GM19035 (cell line): ENCODE results near the gene LSP1.

Experiments used
- ATAC-seq: cut with Tn5 transposase; IDR thresholded peaks from one replicate; pipeline ENCODE4 v1.9.1; 2021; ENCODE audit not compliant: unreplicated experiment

LSP1 gene

GRCh38 chr11:1824221-1825038, 28.5 kb upstream of the LSP1 start:
- ATAC-seq, result no peak

DNA sequence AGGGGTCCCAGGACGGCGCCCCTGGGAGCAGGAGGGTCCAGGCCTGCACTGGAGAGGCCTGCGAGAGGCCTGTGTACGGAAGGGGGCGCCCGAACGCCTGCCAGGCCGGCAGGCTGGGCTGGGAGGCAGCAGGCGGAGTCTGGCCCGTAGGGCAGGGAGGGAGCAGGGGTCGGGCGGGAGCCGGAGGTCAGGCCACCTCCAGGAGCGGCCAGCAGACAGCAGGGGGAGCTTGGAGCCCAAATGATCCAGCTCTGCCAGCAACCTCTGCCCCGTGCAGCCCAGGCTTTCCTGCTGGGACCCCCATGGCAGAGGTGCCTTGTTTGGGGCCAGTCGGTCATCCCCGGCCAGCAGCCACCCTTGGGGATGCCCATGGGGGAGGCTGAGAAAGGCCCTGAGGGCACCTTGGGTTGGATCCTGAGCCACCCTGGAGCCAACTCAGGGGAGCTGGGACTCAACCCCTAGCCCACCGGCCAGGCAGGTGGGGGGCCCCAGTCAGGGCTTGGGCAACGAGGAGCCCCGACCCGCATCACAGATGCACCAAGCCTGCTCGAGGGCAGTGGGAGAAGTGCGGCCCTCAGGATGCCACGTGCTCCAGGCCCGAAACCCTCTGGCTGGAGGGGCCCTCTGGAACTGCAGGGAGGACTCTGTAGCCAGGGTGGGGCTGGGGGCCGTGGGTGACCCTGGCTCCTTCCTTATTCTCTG, 27.7 kb upstream of the LSP1 start:
- no peak for ATAC-seq

DNA sequence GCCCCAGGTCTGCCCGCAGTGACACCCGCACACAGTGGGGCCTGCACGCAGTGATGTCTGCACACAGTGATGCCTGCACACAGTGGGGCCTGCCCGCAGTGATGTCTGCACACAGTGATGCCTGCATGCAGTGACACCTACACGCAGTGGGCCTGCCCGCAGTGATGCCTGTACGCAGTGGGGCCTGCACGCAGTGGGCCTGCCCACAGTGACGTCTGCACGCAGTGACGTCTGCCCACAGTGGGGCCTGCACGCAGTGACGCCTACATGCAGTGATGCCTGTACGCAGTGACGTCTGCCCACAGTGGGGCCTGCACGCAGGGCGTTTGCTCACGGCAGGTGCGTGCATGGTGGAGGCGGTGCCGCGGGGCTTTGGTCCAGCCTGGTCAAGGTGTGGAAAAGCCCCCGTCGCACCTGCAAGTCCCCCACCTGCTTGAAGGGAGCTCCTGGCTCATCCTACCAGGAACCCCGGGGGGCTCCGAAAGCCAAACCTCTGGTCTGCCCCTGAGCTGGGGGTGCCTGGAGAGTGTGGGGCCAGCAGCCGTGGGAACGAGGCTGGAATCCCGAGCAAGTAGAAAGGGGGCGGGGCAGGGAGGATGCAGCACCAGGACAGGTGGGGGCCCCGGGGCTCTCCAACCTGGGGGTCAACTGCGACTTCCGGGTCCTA, 27.0 kb upstream of the LSP1 start:
- ATAC-seq, result no peak

DNA sequence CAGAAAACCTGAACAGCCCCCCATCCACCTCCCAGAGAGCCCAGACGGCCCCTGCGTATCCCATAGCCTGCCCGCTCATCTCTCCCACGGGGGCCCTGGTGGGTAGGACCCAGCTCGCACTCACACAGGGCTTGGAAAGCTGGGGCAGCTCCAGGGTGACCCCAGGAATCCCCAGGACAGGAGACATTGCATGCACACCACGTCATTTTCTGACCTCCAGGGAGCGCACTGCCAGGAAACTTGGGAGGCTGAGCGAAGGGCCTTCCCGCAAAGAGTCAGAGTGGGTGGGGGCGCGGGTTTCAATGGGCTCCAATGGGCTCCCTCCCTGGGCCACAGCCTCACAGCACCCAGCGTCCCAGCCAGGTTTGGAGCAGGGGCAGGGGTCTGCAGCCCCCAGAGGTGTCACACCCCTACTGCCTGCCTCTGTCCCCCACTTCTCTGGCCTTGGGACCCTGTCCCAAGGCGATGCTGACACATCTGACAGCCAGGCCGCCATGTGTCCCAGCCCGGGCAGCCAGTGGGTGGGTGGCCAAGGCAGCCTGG, 26.3 kb upstream of the LSP1 start:
- ATAC-seq, result no peak

- no peak for ATAC-seq
Observed at GRCh38 chr11:1827095-1827813, 25.6 kb upstream of the LSP1 start.

GRCh38 chr11:1827931-1828330, 25.0 kb upstream of the LSP1 start:
- no peak for ATAC-seq

GRCh38 chr11:1828542-1828941, 24.3 kb upstream of the LSP1 start:
- no peak for ATAC-seq

DNA sequence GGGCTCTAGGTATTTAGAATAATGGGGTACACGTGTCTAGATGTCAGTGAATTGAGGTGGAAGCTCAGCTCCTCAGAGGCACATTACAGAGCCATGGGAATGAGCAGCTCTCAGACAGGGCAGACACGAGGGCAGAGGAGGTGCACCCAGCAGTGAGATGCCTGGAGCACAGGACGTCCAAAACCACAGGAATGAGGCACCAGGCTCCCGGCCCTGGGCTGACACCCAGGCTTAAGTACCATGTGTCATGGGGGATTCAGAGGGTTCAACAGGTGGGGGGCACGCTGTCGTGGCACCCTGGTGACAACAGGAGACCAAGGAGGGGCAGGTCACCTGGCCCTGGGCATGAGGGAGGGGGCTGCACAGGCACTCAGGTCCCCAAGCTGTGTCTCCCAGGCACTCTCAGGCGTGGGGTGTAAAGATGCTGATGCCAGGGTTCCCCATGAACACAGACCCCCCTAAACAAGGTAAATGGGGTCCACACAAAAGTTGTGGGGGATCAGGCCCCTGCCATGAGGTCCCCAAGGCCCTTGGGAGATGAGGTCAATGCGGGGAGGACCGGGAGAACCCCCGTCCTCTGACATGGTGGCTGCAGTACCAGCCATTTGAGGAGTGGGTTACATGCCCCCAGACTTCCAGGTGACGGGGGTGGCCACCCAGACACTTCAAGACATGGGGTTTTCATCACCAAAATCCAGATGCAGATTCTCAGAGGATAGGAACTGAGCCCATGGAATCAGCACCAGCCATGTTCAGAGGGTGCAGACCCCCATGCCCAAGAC, 23.7 kb upstream of the LSP1 start:
- ATAC-seq, result no peak

DNA sequence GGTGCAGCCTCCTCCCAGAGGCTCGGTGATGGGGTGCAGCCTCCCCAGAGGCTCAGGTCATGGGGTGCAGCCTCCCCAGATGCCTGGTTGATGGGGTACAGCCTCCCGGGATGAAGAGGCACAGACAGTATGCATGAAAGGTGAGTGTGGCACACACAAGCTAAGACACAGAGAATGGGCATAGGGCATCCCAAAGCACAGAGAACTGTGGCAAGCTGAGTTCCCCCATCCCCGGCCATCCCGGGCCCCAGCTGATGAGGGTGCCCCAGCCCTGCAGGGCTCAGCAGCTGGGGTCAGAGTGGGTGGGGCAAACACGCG, 22.9 kb upstream of the LSP1 start:
- ATAC-seq, result no peak

- ATAC-seq, result no peak
Observed at GRCh38 chr11:1830322-1831223, 22.3 kb upstream of the LSP1 start.

DNA sequence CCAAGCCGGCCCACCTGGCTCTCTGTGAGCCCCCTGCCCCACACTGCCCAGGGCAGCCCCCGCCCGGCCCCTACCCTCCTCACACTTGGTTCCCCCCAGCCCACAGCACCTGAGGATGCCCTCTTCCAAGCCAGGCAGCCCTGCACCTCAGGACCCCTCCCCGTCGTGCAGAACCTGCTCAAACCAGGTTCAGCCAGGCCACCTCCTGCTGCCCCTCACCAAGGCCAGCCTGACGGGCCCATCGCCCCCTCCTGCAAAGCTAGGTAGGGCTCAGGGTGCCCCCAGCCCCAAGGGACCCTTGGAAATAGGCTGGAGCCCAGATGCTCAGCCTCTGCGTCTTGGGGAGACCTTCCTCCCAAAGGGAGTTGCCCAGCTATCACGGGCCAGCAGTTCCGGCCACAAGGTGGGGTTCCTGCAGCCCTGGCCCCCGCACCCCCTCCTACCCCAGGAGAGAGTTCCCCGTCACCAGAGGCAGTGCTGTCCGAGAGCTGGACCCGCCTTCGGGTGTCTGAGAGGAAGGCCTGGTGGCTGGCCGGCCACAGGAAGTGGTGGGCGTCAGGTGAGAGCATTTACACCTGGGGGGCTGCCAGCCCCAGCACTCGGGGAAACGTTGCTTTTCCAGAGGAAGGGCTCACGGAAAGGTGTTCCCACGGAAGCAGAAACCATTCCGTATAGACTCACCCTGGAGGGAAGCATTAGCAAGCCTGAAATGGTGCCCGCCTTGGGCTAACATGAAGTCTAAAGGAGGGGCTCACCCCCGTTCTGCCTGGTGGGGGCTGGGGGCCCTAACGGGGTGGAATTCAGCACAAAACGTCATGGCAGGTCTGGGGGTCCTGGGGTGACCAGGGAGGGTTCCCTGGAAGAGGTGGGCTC, 21.3 kb upstream of the LSP1 start:
- ATAC-seq, result no peak

DNA sequence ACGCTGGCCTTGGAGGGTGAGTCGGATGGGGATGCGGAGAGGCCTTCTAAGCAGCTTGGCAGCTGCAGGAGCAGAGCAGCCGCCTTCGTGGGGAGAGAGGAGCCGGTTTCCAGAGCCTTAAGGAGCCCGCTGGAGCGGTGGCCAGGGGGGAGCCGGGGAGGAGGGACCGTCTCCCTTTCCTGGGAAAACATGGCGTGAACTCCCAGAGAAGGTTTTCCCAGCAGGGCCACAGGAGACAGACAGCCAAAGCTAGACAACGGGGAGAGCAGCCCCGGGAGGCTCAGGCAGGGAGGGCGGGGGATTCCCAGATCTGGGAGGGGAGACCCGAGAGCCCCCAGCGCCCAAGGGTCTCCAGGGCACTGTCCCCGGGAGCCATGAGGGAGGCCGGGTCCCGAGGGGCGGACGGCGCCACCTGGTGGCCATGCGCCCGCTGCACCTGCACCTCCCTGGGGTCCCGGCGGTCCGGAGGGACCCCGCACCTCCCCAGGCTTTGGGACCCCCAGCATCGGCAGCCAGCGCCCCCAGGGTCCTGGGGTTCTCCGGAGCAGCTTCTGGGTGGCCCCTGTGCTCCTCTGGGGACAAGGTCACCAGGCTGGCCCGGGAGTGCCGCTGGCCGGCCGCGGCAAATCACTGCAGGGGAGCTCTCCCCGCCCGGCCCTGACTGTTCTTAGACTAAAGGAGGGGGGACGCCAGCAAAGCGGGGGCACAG, 20.5 kb upstream of the LSP1 start:
- ATAC-seq, result no peak

- no peak for ATAC-seq
Observed at GRCh38 chr11:1832920-1833295, 20.0 kb upstream of the LSP1 start.

DNA sequence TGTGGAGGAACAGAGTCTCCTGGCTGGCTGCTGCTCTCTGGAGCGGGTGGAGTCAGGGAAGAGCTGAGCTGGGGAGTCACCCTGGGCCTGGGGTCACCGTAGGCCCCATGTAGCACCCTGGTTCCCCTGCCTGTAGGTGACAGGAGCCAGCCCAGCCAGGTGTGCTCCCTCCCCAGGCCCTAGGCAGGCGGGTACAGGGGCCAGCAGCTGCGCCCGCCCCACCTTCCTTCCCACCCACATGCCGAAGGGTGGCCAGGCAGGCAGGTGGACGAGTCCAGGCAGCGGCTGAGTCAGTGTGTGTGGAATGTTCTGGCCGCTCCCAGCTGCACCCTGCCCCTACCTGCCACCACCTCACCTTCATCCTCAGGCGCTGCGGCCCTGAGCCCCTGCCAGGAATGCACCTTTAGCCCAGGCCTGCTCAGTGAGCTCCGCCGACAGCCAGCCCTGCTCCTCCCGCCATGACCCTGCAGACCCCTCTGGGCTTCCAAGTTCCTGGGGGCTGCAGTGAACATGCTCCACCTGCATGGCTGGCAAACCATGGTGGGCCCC, 18.7 kb upstream of the LSP1 start:
- no peak for ATAC-seq

DNA sequence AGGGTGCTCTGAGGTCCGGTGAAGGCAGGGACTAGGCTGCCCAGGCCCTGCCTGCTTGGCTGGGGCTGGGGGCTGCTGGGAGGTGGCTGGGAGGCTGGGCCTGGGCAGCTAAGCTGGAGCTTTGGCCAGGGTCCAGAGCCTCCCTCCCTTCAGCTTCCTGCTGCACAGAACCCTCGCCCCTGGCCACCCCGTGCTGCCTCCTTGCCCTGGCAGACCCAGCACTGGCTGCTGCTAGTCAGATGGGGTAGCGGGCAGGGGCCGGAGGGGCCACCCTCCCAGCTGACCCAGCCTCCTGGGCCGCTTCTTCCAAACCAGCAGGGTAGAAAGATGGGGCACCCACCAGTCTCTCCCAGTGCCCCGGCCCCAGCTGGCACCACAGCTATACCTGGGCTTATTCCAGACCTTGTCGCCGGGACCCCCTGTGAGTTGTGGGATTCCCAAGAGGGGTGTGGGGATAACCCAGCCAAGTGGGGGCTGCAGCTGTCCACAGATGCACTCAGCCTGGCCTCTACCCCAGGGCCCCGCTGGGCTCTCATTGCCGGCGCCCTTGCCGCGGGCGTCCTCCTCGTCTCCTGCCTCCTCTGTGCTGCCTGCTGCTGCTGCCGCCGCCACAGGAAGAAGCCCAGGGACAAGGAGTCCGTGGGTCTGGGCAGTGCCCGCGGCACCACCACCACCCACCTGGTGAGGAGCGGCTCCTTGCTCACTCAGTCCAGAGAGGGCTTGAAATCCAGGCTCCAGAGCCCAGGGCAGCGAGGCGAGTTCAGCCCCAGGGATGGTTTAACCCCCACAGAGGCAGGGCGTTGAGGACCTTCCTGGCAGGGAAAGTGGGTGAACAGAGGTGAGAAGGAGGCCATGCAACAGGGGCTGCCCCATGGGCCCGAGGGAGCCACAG, 17.9 kb upstream of the LSP1 start, which contains the start of gene SYT8:
TSS of gene SYT8 (plus strand) at position 212 of the 892 bp plus-strand sequence. CDS start at position 328, 116 bp downstream.
- ATAC-seq, result no peak

DNA sequence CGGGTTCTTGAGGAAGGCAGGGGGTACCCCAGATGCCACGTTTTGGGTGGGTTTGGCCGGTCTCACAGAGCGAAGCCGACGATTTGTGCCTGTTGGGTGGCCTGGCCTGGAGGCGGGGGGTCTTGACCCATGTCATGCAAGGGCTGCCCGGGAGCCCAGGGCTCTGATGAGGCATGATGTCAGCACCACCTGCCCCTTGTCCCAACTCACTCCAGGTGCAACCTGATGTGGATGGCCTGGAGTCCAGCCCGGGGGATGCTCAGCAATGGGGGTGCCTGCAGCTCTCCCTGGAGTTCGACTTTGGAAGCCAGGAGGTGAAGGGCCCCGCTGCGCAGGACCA, 17.2 kb upstream of the LSP1 start:
- no peak for ATAC-seq
